A549 (cell line): ENCODE results near the gene PERM1. TPM values are rescaled to one million over a fixed set of nuclear protein-coding genes. Genes with fewer than 3 reads are reported as not detected.

Experiments
- ATAC-seq, 2 experiments: fragments of 200-7000 bp in 1 of 2; fragments of >200 bp in 1 of 2; cut with Nextera tagmentation in 1 of 2; cut with Tn5 transposase in 1 of 2; 3 replicates each; pipeline versions ENCODE4 v1.8.0 to v1.9.1; 2018 to 2020; ENCODE audit warnings: mild to moderate bottlenecking in 1 of 2, moderate library complexity in 1 of 2
- CTCF ChIA-PET: fragments of 300-600 bp; sonication (Branson Sonifier 250); formaldehyde crosslinking; extraction: SDS; loops from one replicate; lab custom pipeline; 2021; ENCODE audit warnings: antibody characterized with exemption, inconsistent platforms; lab: Yijun Ruan, JAX
- POLR2A ChIA-PET: fragments of 350-600 bp; formaldehyde crosslinking; extraction: SDS; loops from one replicate; lab custom pipeline; 2021; ENCODE audit warnings: antibody characterized with exemption, inconsistent platforms; lab: Yijun Ruan, JAX
- DNase-seq, 2 experiments: peaks; one replicate each; pipeline versions ENCODE4 v3.0.0 to v3.0.0-alpha.2; 2011 to 2016; ENCODE audit warnings: low read depth in 1 of 2, low spot score in 1 of 2
- FAIRE-seq: peaks from 2 replicates; lab custom pipeline; 2011; peaks lifted over from hg19 to GRCh38; lab: Jason Lieb, UNC
- H3K27ac ChIP-seq, 2 experiments: fragments of >200 bp; sonication (Bioruptor Twin); formaldehyde crosslinking; 3 replicates each; pipeline ENCODE4 v1.5.1; 2016 to 2017
- H3K4me1 ChIP-seq: fragments of >200 bp; sonication (Bioruptor Twin); formaldehyde crosslinking; 3 replicates; pipeline ENCODE4 v1.6.1; 2016
- H3K4me2 ChIP-seq: fragments of >200 bp; sonication (Bioruptor Twin); formaldehyde crosslinking; 3 replicates; pipeline ENCODE4 v1.6.1; 2016
- H3K4me3 ChIP-seq: fragments of >200 bp; sonication (Bioruptor Twin); formaldehyde crosslinking; 3 replicates; pipeline ENCODE4 v1.5.1; 2016
- H3K9me3 ChIP-seq: fragments of >200 bp; sonication (Bioruptor Twin); formaldehyde crosslinking; 3 replicates; pipeline ENCODE4 v1.6.1; 2016
- BCL3 ChIP-seq: fragments of >200 bp; sonication (Bioruptor Twin); formaldehyde crosslinking; IDR thresholded peaks from 3 replicates; pipeline ENCODE4 v1.6.1; 2016
- CBX2 ChIP-seq: fragments of 200-600 bp; sonication (generic); IDR thresholded peaks from 2 replicates; pipeline ENCODE4 v1.6.1; 2016; ENCODE audit warnings: low read depth, mild to moderate bottlenecking, borderline replicate concordance
- CEBPB ChIP-seq, 2 experiments: fragments of >200 bp in 1 of 2; sonication (Bioruptor Twin) in 1 of 2; formaldehyde crosslinking in 1 of 2; IDR thresholded peaks; 2 replicates each; pipeline ENCODE4 v1.6.1; 2012 to 2016
- CHD2 ChIP-seq: fragments of 150-350 bp; IDR thresholded peaks from 2 replicates; pipeline ENCODE4 v1.6.1; 2014; ENCODE audit warnings: low read length; ENCODE audit not compliant: partially characterized antibody
- CHD4 ChIP-seq: fragments of 200-600 bp; sonication (generic); IDR thresholded peaks from 2 replicates; pipeline ENCODE4 v1.6.1; 2016; ENCODE audit warnings: antibody characterized with exemption, mild to moderate bottlenecking, borderline replicate concordance
- CTCF ChIP-seq: fragments of >200 bp; sonication (Bioruptor Twin); formaldehyde crosslinking; IDR thresholded peaks from 3 replicates; pipeline ENCODE4 v1.5.1; 2016
- E2F6 ChIP-seq: IDR thresholded peaks from 2 replicates; pipeline ENCODE4 v1.6.1; 2012; ENCODE audit warnings: low read depth, borderline replicate concordance
- EHF ChIP-seq: fragments of 250-450 bp; sonication (Bioruptor Pico); IDR thresholded peaks from 2 replicates; pipeline ENCODE4 v1.5.0; 2020; ENCODE audit warnings: mild to moderate bottlenecking
- EHMT2 ChIP-seq: fragments of 200-600 bp; sonication (generic); IDR thresholded peaks from 2 replicates; pipeline ENCODE4 v1.6.1; 2016; ENCODE audit warnings: antibody characterized with exemption, low read depth, mild to moderate bottlenecking, moderate library complexity
- EP300 ChIP-seq, 2 experiments: fragments of >200 bp; sonication (Bioruptor Twin); formaldehyde crosslinking; IDR thresholded peaks; 2 replicates in 1 of 2; 3 replicates in 1 of 2; pipeline ENCODE4 v1.6.1; 2016 to 2017
- HDAC2 ChIP-seq: fragments of 200-600 bp; sonication (generic); IDR thresholded peaks from 2 replicates; pipeline ENCODE4 v1.6.1; 2016
- HOXA7 ChIP-seq: fragments of 250-450 bp; sonication (Bioruptor Pico); IDR thresholded peaks from 2 replicates; pipeline ENCODE4 v1.5.0; 2020; ENCODE audit warnings: mild to moderate bottlenecking, moderate library complexity
- HOXB13 ChIP-seq: fragments of 250-450 bp; sonication (Bioruptor Pico); IDR thresholded peaks from 2 replicates; pipeline ENCODE4 v1.5.0; 2020; ENCODE audit warnings: low read depth, mild to moderate bottlenecking, moderate library complexity
- JUN ChIP-seq, 2 experiments: fragments of >200 bp; sonication (Bioruptor Twin); formaldehyde crosslinking; IDR thresholded peaks; 2 replicates in 1 of 2; 3 replicates in 1 of 2; pipeline ENCODE4 v1.6.1; 2016 to 2017
- JUNB ChIP-seq: fragments of >200 bp; sonication (Bioruptor Twin); formaldehyde crosslinking; IDR thresholded peaks from 2 replicates; pipeline ENCODE4 v1.6.1; 2016
- KDM5A ChIP-seq: fragments of 200-600 bp; sonication (generic); IDR thresholded peaks from 2 replicates; pipeline ENCODE4 v1.6.1; 2016; ENCODE audit warnings: antibody characterized with exemption, mild to moderate bottlenecking
- MAX ChIP-seq: IDR thresholded peaks from 2 replicates; pipeline ENCODE4 v1.6.1; 2012
- MAZ ChIP-seq: fragments of 150-350 bp; IDR thresholded peaks from 2 replicates; pipeline ENCODE4 v1.6.1; 2014; ENCODE audit warnings: antibody characterized with exemption, low read depth, low read length, borderline replicate concordance
- MYC ChIP-seq: IDR thresholded peaks from 2 replicates; pipeline ENCODE4 v1.6.1; 2012; ENCODE audit warnings: mild to moderate bottlenecking, inconsistent platforms, low read length, improper control_type of control experiment, borderline replicate concordance
- NFE2L2 ChIP-seq: fragments of 150-350 bp; conservative IDR thresholded peaks from 2 replicates; pipeline ENCODE4 v1.6.1; 2014; ENCODE audit warnings: low read length
- NPAS2 ChIP-seq: fragments of 250-450 bp; sonication (Bioruptor Pico); IDR thresholded peaks from 2 replicates; pipeline ENCODE4 v1.8.0; 2022; ENCODE audit warnings: mild to moderate bottlenecking, moderate library complexity, borderline replicate concordance
- NR3C1 ChIP-seq: fragments of >200 bp; sonication (Bioruptor Twin); formaldehyde crosslinking; IDR thresholded peaks from 3 replicates; pipeline ENCODE4 v1.6.1; 2017
- PBX3 ChIP-seq: IDR thresholded peaks from 2 replicates; pipeline ENCODE4 v1.6.1; 2012
- PHF8 ChIP-seq: fragments of 200-600 bp; sonication (generic); IDR thresholded peaks from 2 replicates; pipeline ENCODE4 v1.6.1; 2016; ENCODE audit warnings: low read depth, mild to moderate bottlenecking, antibody characterized with exemption, moderate library complexity, borderline replicate concordance
- RAD21 ChIP-seq, 2 experiments: fragments of >200 bp in 1 of 2; sonication (Bioruptor Twin) in 1 of 2; formaldehyde crosslinking in 1 of 2; IDR thresholded peaks in 1 of 2; conservative IDR thresholded peaks in 1 of 2; 2 replicates in 1 of 2; 3 replicates in 1 of 2; pipeline ENCODE4 v1.6.1; 2012 to 2018; ENCODE audit warnings: inconsistent platforms in 1 of 2
- RARB ChIP-seq: fragments of 250-450 bp; sonication (Bioruptor Pico); IDR thresholded peaks from 2 replicates; pipeline ENCODE4 v1.8.0; 2021; ENCODE audit warnings: mild to moderate bottlenecking, moderate library complexity
- RCOR1 ChIP-seq: fragments of 150-350 bp; IDR thresholded peaks from 2 replicates; pipeline ENCODE4 v1.6.1; 2014; ENCODE audit warnings: antibody characterized with exemption, low read length, low read depth
- RNF2 ChIP-seq: fragments of 200-600 bp; sonication (generic); IDR thresholded peaks from 2 replicates; pipeline ENCODE4 v1.6.1; 2016; ENCODE audit warnings: low read depth, mild to moderate bottlenecking, antibody characterized with exemption, moderate library complexity, borderline replicate concordance
- SMC3 ChIP-seq: fragments of >200 bp; sonication (Bioruptor Twin); formaldehyde crosslinking; IDR thresholded peaks from 3 replicates; pipeline ENCODE4 v1.6.1; 2018; ENCODE audit warnings: inconsistent platforms
- TP53 ChIP-seq: fragments of 250-450 bp; sonication (Bioruptor Pico); IDR thresholded peaks from 2 replicates; pipeline ENCODE4 v1.5.0; 2021; ENCODE audit warnings: mild to moderate bottlenecking, moderate library complexity
- USF2 ChIP-seq: fragments of 450-650 bp; IDR thresholded peaks from 2 replicates; pipeline ENCODE4 v1.6.1; 2014; ENCODE audit warnings: antibody characterized with exemption
- ZFP36 ChIP-seq: fragments of 450-650 bp; IDR thresholded peaks from 2 replicates; pipeline ENCODE4 v1.6.1; 2014; ENCODE audit warnings: borderline replicate concordance; ENCODE audit not compliant: partially characterized antibody
- ZNF302 ChIP-seq: fragments of 250-450 bp; sonication (Bioruptor Pico); IDR thresholded peaks from 2 replicates; pipeline ENCODE4 v1.9.0; 2021; ENCODE audit warnings: inconsistent platforms, mild to moderate bottlenecking, moderate library complexity
- ZSCAN20 ChIP-seq: fragments of 250-450 bp; sonication (Bioruptor Pico); IDR thresholded peaks from 2 replicates; pipeline ENCODE4 v1.8.0; 2022; ENCODE audit warnings: mild to moderate bottlenecking, moderate library complexity
- WGBS: methylation state at CpG from one replicate; pipeline ENCODE4 v1.1.6; 2017; ENCODE audit errors: missing lambda C conversion rate; 5-methylcytosine and 5-hydroxymethylcytosine counted together
- polyA plus RNA-seq, 4 experiments: library from polyadenylated mRNA; depleted of rRNA in 3 of 4; stranded (reverse); fragments of >200 nt; fragmentation: RNase III in 1 of 4; extraction: RNeasy Plus Mini Kit Qiagen cat#74134 plus additional on column Dnase treatment in 1 of 4; gene quantifications; 2 replicates in 3 of 4; 3 replicates in 1 of 4; pipeline ENCODE4 v1.2.3, GENCODE V29; 2011 to 2017

PERM1 gene
- polyA plus RNA-seq, 2 of the 4 experiments (the other 2 are of a cell fraction), result 0.30 TPM; not detected in 1

GRCh38 chr1:938088-938683 lies 43.7 kb downstream of the PERM1 start:
- ATAC-seq, result peak; percentile 37 to 70
- Histone ChIP-seq H3K4me3 (no peak overlapping the region), H3K9me3 (no peaks in the 10 kb centered on the region), H3K4me1 (peaks cover 52% of the 10 kb centered on the region), H3K4me2 (peak overlapping the region; percentile 100), H3K27ac (peak overlapping the region; percentile 100)
- CTCF ChIA-PET, result interaction anchor here (0.6 to 8.1 kb wide), 20 partner anchors 9 to 301 kb away, joined by 3 to 84 read pairs (median 4); partner anchors contain the start of gene SAMD11
- POLR2A ChIA-PET, result no interaction called here
- DNase-seq, result peak in 1 of 2 experiments; percentile 87
- 65% methylated on average over 4 of the region's 15 CpGs for WGBS
- no peak for FAIRE-seq
- TF ChIP-seq ZSCAN20, result no peak
- no peak for TF ChIP-seq TP53 (CRISPR knock-in tag)
- TF ChIP-seq CTCF, result peak; percentile 49
- TF ChIP-seq HOXA7, result no peak
- TF ChIP-seq HOXB13 (CRISPR knock-in tag), result no peak
- no peak for TF ChIP-seq NPAS2 (CRISPR knock-in tag)
- TF ChIP-seq USF2, result 0 out of 2 replicates have a peak, but pooled peaks have one; percentile 57
- no peak for TF ChIP-seq ZNF302
- TF ChIP-seq RNF2, result no peak
- no peak for TF ChIP-seq MYC
- TF ChIP-seq JUN (IDR thresholded peaks at IDR 0.05), result peak; percentile 55 to 57; a peak in 2 of 5 replicates
- no peak for TF ChIP-seq PHF8
- TF ChIP-seq JUNB, result 0 out of 2 replicates have a peak, but pooled peaks have one; percentile 20
- TF ChIP-seq NR3C1, result no peak
- peak; percentile 80 for TF ChIP-seq SMC3
- TF ChIP-seq MAZ, result no peak
- no peak for TF ChIP-seq EHF (CRISPR knock-in tag)
- TF ChIP-seq RAD21 (conservative IDR thresholded peaks at IDR 0.05 in 1 of 2, IDR thresholded peaks at IDR 0.05 in 1 of 2), result peak; percentile 59 to 61
- no peak; the same call in 1 of the 2 replicates for TF ChIP-seq E2F6
- TF ChIP-seq HDAC2, result no peak
- no peak for TF ChIP-seq RCOR1
- TF ChIP-seq EP300 (IDR thresholded peaks at IDR 0.05), result peak; percentile 55 to 61; a peak in 3 of 5 replicates
- no peak for TF ChIP-seq CEBPB (IDR thresholded peaks at IDR 0.05)
- no peak for TF ChIP-seq BCL3
- TF ChIP-seq CHD2, result no peak
- TF ChIP-seq CHD4, result no peak
- TF ChIP-seq NFE2L2, result no peak
- peak; percentile 31; the same call in 1 of the 2 replicates for TF ChIP-seq RARB (CRISPR knock-in tag)
- TF ChIP-seq EHMT2, result no peak
- no peak for TF ChIP-seq CBX2
- peak; percentile 86 for TF ChIP-seq MAX
- no peak for TF ChIP-seq PBX3
- TF ChIP-seq KDM5A, result no peak
- no peak for TF ChIP-seq ZFP36
